Left kidney (tissue), 2 donors: ENCODE data around the gene PSMD2. TPM values are rescaled to one million over a fixed set of nuclear protein-coding genes. Genes with fewer than 3 reads are reported as not detected.

ENCODE experiments used
- DNase-seq: peaks from one replicate; pipeline ENCODE4 v3.0.0-alpha.2; 2013
- polyA plus RNA-seq: library from polyadenylated mRNA; unstranded; fragments of 120-200 nt; gene quantifications from one replicate; pipeline ENCODE4 v1.2.1, GENCODE V29; 2013; ENCODE audit not compliant: insufficient read length

The PSMD2 gene
- polyA plus RNA-seq, 1 donor, result 252 TPM

DNA sequence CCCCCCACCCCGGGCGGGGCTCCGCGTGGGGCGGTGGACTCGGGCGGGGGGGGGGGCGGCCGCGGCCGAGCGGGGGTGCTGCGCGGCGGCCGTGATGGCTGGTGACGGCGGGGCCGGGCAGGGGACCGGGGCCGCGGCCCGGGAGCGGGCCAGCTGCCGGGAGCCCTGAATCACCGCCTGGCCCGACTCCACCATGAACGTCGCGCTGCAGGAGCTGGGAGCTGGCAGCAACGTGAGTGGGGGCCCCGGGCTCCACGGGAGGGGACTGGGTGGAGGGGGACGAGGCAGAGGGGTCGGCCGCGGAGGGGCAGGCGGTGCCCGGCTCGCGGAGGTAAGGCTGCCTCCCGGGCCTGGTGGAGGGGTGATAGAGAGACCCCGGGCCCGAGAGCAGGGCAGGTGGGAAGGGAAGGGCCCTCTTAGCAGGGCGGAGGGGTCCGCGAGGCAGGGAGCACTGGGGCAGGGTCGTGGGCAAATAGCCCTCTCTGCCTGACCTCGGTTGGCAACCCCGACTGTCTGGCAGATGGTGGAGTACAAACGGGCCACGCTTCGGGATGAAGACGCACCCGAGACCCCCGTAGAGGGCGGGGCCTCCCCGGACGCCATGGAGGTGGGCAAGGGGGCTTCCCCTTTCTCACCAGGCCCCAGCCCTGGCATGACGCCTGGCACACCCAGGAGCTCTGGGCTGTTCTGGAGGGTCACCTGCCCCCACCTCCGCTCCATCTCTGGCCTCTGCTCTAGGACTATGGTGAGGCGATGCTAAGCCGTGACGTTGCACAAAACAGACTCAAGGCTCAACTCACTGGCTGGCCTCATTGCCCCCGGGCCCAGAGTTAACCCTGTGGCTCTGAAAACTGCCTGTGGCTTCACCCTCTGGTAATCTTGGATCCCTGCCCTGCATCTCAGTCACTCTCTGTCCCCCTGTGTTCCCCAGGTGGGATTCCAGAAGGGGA, 22.8 kb upstream of the PSMD2 start, which contains the start of gene ECE2:
Gene ECE2, plus strand, starts transcription at position 62 of the 950 bp plus-strand sequence. Its CDS starts 132 bp downstream, at position 194.
- no peak for DNase-seq

- no peak for DNase-seq
Measured at GRCh38 chr3:184277366-184277765, 21.7 kb upstream of the PSMD2 start.

- DNase-seq, result no peak
Measured at GRCh38 chr3:184282941-184283340, 16.1 kb upstream of the PSMD2 start.

DNA sequence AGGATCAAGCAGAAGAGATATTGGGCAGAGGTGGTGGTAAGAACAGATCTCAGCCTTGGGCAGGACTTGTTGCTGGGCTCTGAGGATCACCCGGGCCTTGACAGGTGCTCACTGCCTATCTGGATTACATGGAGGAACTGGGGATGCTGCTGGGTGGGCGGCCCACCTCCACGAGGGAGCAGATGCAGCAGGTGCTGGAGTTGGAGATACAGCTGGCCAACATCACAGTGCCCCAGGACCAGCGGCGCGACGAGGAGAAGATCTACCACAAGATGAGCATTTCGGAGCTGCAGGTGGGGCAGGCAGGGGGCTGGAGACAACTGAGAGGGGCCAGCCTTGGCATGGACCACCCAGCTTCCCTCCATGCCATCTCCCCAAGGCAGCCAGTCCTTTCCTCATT, 15.4 kb upstream of the PSMD2 start:
- no peak for DNase-seq

DNA sequence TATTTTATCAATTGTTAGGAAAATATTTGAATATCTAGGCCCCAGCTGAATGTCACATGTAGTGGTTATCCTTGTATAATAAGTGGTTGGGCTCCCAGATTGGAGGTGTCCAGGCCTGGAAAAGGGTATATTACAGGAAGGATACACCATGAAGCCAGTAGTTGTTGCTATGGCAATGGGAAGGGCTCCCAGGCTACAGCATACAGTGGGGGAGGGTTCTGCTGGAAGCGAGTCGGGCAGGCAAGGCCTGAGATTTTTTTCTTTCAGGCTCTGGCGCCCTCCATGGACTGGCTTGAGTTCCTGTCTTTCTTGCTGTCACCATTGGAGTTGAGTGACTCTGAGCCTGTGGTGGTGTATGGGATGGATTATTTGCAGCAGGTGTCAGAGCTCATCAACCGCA, 14.3 kb upstream of the PSMD2 start:
- peak; percentile 64 for DNase-seq

- DNase-seq, result no peak
Measured at GRCh38 chr3:184289426-184289938, 9.6 kb upstream of the PSMD2 start.

- no peak for DNase-seq
Measured at GRCh38 chr3:184290331-184290730, 8.7 kb upstream of the PSMD2 start.

DNA sequence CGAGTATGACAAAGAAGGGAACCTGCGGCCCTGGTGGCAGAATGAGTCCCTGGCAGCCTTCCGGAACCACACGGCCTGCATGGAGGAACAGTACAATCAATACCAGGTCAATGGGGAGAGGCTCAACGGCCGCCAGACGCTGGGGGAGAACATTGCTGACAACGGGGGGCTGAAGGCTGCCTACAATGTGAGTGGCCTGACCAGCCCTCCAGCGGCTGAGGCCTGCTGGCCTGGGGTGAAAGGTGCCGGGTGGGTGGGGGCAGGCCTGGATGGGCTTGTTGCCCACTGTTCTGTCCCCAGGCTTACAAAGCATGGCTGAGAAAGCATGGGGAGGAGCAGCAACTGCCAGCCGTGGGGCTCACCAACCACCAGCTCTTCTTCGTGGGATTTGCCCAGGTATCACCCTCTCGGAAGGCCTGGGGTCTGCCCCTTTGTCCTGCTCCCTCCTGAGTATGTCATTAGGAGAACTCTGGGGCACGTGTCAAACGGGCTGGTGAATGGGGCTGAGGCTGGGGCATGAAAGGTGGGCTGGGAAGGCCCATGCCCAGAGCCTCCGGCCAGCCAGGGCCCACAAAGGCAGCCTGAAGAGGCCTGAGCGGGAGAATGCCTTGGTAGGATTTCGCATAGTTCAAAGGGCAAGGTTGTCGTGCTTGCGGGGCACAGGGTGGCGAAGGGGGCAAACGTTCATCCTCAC, 7.8 kb upstream of the PSMD2 start:
- no peak for DNase-seq

DNA sequence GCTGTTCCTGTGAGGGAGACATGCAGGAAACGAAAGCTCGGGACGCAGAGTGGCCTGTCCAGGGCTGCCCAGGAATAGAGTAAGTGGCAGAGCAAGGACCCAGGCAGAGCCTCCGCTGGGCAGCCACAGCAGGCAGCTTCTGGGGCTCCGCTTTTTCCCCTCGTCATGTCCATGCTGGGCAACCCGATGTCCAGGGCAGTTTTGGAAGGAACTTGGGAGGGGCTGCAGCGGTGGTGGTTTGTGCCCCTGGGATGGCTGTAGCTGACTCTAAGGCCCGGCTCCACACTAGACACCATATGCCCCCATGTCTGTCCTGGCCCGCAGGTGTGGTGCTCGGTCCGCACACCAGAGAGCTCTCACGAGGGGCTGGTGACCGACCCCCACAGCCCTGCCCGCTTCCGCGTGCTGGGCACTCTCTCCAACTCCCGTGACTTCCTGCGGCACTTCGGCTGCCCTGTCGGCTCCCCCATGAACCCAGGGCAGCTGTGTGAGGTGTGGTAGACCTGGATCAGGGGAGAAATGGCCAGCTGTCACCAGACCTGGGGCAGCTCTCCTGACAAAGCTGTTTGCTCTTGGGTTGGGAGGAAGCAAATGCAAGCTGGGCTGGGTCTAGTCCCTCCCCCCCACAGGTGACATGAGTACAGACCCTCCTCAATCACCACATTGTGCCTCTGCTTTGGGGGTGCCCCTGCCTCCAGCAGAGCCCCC, 7.1 kb upstream of the PSMD2 start:
- DNase-seq, result no peak

- DNase-seq, result no peak
Measured at GRCh38 chr3:184295771-184296170, 3.3 kb upstream of the PSMD2 start.

DNA sequence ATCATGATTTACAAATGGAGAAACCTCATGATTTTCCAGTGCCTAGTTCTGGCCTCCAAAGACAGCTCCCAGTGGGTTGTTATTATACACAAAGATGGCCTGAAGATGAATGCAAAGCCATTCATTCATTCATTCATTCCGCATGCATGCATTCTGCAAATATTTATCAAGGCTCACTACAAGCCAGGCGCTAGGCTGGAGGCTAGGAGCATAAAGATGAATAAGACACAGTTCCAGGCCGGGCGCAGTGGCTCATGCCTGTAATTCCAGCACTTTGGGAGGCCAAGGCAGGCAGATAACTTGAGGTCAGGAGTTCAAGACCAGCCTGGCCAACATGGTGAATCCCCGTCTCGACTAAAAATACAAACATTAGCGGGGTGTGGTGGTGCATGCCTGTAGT, 2.4 kb upstream of the PSMD2 start:
- DNase-seq, result no peak

- no peak for DNase-seq
Measured at GRCh38 chr3:184299488-184300377, 692 bp downstream of the PSMD2 start.

- DNase-seq, result no peak
Measured at GRCh38 chr3:184300378-184300720, 1.3 kb downstream of the PSMD2 start.

- DNase-seq, result no peak
Measured at GRCh38 chr3:184305577-184305976, 6.5 kb downstream of the PSMD2 start.

DNA sequence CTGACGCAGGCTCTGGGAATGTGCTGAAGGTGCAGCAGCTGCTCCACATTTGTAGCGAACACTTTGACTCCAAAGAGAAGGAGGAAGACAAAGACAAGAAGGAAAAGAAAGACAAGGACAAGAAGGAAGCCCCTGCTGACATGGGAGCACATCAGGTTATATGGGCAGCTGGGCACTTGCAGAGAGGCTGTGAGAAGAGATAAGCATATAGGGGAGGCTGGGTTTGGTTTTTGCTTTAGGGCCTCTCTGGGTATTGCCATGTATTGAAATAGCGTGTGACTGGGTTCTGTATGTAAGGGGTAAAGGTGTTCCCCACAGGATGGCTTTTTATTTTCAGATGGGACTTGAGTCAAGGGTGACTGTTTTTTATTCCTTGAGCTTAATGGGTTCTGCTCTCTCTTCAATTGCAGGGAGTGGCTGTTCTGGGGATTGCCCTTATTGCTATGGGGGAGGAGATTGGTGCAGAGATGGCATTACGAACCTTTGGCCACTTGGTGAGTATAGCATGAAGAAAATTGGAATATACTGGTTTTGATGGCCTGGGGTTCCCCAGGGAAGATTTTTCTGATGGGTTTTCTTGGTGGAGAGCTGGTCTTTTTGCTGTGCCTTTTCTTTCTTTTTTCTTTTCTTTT, 7.4 kb downstream of the PSMD2 start:
- no peak for DNase-seq

- no peak for DNase-seq
Measured at GRCh38 chr3:184307915-184308314, 8.9 kb downstream of the PSMD2 start.

DNA sequence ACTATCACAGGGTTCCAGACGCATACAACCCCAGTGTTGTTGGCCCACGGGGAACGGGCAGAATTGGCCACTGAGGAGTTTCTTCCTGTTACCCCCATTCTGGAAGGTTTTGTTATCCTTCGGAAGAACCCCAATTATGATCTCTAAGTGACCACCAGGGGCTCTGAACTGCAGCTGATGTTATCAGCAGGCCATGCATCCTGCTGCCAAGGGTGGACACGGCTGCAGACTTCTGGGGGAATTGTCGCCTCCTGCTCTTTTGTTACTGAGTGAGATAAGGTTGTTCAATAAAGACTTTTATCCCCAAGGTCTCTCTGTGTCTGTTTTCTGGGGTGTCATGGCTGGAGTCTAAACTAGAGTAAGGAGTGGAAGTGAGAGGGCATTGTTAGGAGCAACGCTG, 9.7 kb downstream of the PSMD2 start:
- DNase-seq, result no peak

- DNase-seq, result no peak
Measured at GRCh38 chr3:184311633-184312032, 12.6 kb downstream of the PSMD2 start.

GRCh38 chr3:184314363-184314699, 15.3 kb downstream of the PSMD2 start, which contains the start of gene EIF4G1:
TSS of gene EIF4G1 (plus strand) at chr3:184314606. CDS start at chr3:184315797, 1,191 bp downstream.
- DNase-seq, result peak; percentile 88

DNA sequence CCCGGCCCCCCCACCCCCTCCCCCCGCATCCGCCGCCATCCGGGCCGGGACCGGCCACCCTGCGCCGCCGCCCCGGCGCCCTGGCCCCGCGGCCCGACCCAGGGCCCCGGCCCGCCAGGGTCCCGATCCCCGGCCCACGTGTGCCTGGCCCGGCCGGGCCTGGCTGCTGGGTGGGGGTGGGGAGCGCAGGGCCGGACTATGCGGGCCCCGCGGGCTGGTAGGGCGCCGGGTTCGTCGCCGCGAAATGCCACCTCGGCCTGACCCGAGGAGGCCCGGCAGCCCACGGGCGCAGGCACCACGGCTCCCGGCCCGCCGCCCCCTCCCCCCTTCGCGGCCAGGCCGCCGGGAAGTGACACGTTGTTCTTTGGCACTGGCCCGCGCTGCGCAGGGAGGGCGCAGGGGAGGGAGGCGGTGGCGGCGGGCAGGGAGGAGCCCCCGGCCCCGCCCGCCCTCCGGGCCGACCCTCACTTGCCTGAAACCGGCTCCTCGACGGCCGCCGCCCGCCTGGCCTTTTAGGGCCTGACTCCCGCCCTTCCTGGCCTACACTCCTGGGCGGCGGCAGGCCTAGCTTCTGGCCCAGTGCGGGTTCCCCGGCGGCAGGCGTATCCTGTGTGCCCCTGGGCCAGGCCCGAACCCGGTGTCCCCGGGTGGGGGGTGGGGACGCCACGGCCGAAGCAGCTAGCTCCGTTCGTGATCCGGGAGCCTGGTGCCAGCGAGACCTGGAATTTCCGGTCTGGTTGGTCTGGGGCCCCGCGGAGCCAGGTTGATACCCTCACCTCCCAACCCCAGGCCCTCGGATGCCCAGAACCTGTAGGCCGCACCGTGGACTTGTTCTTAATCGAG, 15.9 kb downstream of the PSMD2 start:
- DNase-seq, result peak; percentile 49
